ENCODE data around the gene DIPK1A.

DIPK1A gene

DNA sequence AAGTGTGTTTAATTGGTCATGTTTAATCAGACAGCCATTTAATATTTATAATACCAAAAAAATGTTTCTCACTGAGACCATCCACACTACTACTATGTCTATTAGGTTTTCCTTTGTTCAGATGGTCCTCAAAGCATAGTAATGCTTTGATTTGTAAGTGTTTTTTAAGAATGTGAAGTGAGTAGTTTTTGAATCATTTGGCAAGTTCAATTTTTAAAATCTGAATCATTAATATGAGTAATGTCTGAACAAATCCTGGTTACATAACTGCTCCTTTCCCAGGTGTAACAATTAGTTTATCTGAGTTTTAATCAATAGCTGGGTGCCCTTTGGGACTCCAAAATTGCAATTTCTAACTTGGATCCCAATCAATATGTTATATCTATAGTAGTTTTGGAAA lies 152.9 kb downstream of the DIPK1A start:
- no peak for DNase-seq (ENCODE audit: low read depth in 2 of 2, low spot score in 1 of 2)

DNA sequence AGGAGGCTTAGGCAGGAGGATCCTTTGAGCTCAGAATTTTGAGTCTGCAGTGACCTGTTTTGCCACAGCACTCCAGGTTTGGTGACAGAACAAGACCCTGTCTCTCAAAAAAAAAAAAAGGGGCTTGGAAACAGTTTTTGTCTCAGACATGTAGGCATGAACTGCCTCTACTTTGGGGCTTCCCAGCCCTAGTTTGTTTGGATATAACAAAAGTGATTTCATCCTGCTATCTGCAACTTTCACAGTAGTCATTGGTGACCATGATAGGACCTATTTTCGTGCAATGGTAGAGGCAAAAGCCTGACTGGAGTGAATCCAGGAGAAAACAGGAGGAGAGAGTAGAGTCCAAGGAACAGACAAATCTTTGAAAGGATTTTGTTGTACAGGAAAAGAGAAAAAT lies 156.0 kb downstream of the DIPK1A start:
- no peak for DNase-seq (ENCODE audit: low read depth in 2 of 2, low spot score in 1 of 2)

DNA sequence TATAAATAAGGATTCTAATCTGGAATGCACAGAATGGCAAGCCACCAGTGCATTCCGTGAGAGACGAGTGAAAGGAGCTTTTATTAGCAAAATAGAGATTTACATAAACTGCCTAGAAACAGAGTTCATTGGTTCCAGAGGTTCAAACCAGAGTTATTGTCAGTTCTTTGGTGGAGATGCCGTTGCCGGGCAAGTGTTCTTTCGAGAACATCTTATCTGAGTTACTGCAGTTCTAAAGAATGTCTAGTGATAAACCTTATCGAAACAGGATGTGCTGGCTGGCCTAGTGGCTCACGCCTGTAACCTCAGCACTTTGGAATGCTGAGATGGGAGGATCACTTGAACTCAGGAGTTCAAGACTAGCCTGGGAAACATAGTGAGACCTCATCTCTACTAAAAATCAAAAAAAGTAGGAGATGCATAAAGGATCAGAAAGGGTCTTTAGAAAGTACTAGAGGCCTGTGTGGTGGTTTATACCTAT lies 156.5 kb downstream of the DIPK1A start:
- DNase-seq (ENCODE audit: low read depth in 2 of 2, low spot score in 1 of 2), result no peak

DNA sequence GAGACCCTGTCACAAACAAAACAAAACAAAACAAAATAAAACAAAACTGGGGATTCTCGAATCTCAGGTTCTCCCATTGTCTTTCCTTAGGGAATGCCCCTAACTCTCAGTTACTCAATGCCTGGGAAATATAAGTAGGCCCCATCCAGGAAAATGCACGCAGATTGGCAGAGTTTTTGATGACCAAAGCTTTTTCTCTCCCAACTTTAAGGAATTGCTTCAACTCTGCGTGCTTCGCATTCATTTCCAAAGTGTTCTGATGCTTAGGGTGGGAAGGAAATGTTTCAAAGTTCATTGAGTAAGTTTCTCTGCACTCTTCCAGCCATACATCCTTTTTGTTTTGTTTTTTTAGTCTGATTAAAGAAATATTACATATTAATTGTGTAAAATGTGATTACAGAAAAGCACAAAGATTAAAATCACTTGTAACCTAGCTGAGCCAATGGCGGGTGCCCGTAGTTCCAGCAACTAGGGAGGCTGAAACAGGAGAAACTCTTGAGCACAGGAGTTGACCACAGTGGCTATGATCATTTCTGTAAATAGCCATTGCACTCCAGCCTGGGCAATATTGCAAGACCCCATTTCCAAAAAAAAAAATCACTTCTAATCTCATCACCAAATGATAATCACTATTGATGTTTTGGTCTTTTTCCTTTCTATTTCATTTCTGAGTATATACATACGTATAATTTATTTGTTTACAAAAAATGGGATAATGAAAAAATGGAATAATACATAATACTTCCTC lies 157.9 kb downstream of the DIPK1A start:
- DNase-seq (ENCODE audit: low read depth in 2 of 2, low spot score in 1 of 2), result no peak

DNA sequence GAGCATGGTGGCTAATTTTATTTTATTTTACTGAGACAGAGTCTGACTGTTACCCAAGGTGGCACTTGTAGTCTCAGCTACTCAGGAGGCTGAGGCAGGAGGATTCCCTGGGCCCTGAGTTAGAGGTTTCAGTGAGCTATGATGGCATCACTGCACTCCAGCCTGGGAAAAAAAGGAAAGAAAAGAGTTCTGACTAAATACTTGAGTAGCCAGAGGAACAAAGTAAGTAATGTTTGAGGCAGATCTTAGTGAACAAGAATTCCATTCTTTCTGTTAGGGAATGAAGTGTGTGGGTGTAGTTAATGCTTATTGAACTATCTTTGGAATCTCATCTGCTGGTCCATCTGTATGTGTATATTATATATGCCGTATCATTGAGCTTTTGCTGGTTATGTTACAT lies 163.3 kb downstream of the DIPK1A start:
- no peak for DNase-seq (ENCODE audit: low read depth in 2 of 2, low spot score in 1 of 2)

DNA sequence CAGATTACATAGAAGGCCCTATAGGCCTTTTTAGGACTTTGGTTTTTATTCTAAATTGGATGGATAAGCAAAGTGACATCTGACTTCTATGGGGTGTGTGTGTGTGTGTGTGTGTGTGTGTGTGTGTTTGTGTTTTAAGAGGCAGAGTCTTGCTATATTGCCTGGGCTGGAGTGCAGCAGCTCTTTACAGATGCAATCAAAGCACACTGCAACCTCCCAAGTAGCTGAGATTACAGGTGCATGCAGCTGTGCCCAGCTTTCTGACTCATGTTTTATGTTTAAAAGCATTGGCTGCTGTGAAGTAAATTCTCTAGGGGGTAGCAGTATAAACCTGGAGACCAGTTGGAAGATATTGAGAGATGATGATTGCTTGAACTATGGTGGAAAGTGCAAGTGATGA lies 164.0 kb downstream of the DIPK1A start:
- no peak for DNase-seq (ENCODE audit: low read depth in 2 of 2, low spot score in 1 of 2)

DNA sequence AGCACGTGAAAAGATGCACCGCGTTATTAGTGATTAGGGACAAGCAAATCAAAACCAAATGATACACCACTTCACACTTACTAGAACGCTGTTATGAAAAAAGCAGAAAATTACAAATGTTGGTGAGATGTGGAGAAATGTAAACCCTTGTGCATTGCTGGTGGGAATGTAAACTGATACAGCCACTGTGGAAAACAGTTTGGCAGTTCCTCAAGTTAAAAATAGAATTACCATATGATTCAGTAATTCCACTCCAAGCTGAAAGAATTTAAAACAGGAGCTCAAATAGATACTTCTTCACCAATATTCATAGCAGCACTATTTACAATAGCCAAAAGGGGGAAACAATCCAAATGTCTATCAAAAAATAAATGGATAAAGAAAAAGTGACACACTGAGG lies 166.1 kb downstream of the DIPK1A start:
- DNase-seq (ENCODE audit: low read depth in 2 of 2, low spot score in 1 of 2), result no peak

DNA sequence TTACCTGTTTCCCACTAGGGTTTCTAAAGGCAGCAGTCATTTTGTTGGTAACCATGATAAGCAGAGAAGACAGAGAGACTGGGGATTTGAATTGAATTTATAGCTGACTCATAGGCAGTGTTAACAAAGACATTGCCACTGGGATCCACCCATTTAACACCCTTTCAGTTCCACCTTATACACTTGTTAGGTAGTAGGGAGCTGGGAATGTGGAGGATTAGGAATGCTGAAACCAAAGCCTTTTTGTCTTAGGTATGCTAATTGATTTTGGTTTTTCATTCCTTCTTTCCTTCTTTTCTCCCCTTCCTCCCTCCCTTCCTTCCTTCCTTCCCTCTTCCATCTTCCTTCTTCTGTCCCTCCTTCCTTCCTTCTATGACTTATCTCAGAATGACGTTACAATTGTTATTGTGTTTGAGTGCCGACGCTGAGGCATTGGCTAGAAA lies 168.9 kb downstream of the DIPK1A start:
- no peak for DNase-seq (ENCODE audit: low read depth in 2 of 2, low spot score in 1 of 2)
